A673 (cell line): ENCODE results near the gene AUNIP. TPM values are rescaled to one million over a fixed set of nuclear protein-coding genes. Genes with fewer than 3 reads are reported as not detected.

ENCODE experiments used
- BruUV-seq: library from RNA; stranded (reverse); fragments of 400-500 nt; replicated peaks from 2 replicates; lab custom pipeline; 2021; lab: Mats Ljungman, UMichigan
- CTCF ChIA-PET: fragments of 300-600 bp; sonication (Branson Sonifier 250); formaldehyde crosslinking; loops from one replicate; lab custom pipeline; 2022; ENCODE audit warnings: antibody characterized with exemption; lab: Charles Lee
- POLR2A ChIA-PET: fragments of 300-600 bp; sonication (Branson Sonifier 250); formaldehyde crosslinking; loops from one replicate; lab custom pipeline; 2022; ENCODE audit warnings: antibody characterized with exemption; ENCODE audit not compliant: low non-redundant PET; lab: Charles Lee
- DNase-seq: peaks from one replicate; pipeline ENCODE4 v3.0.0-alpha.2; 2015; ENCODE audit warnings: low spot score
- H3K27ac ChIP-seq: fragments of 200-600 bp; sonication (generic); 2 replicates; pipeline ENCODE4 v1.5.1; 2016; ENCODE audit warnings: mixed run types, low read depth, mild to moderate bottlenecking, mixed read lengths, antibody characterized with exemption, low read length; ENCODE audit not compliant: poor library complexity, severe bottlenecking
- H3K27me3 ChIP-seq: fragments of 200-600 bp; sonication (generic); replicated peaks from 2 replicates; pipeline ENCODE4 v1.6.1; 2017; ENCODE audit warnings: mixed run types, low read depth, mild to moderate bottlenecking, mixed read lengths, antibody characterized with exemption, low read length; ENCODE audit not compliant: insufficient read depth, poor library complexity
- H3K36me3 ChIP-seq: fragments of 200-600 bp; sonication (generic); 2 replicates; pipeline ENCODE4 v1.6.1; 2016; ENCODE audit warnings: mixed run types, mild to moderate bottlenecking, mixed read lengths, antibody characterized with exemption, low read length; ENCODE audit not compliant: insufficient read depth, poor library complexity, severe bottlenecking
- H3K4me1 ChIP-seq: fragments of 200-600 bp; sonication (generic); 2 replicates; pipeline ENCODE4 v1.6.1; 2017; ENCODE audit warnings: mixed run types, mild to moderate bottlenecking, mixed read lengths, antibody characterized with exemption, low read length; ENCODE audit not compliant: insufficient read depth, poor library complexity, severe bottlenecking
- H3K4me3 ChIP-seq: fragments of 200-600 bp; sonication (generic); 2 replicates; pipeline ENCODE4 v1.5.1; 2016; ENCODE audit warnings: low read depth, mixed run types, mild to moderate bottlenecking, mixed read lengths, low read length; ENCODE audit not compliant: poor library complexity, severe bottlenecking
- H3K9me3 ChIP-seq: fragments of 200-600 bp; sonication (generic); 2 replicates; pipeline ENCODE4 v1.6.1; 2016; ENCODE audit warnings: mixed run types, low read depth, mild to moderate bottlenecking, mixed read lengths, antibody characterized with exemption, low read length; ENCODE audit not compliant: poor library complexity, severe bottlenecking
- CTCF ChIP-seq: fragments of 300-800, 200-600 bp; sonication (generic); conservative IDR thresholded peaks from 2 replicates; pipeline ENCODE4 v1.5.1; 2017; ENCODE audit warnings: low read depth, mild to moderate bottlenecking, antibody characterized with exemption, low read length, moderate library complexity, mixed read lengths
- EZH2 ChIP-seq: fragments of 200-600 bp; sonication (generic); IDR thresholded peaks from 2 replicates; pipeline ENCODE4 v1.6.1; 2017; ENCODE audit warnings: borderline replicate concordance, low read depth, mild to moderate bottlenecking, mixed read lengths, antibody characterized with exemption, low read length; ENCODE audit not compliant: poor library complexity, severe bottlenecking
- intact Hi-C: fragments of 100-400 bp; cut with micrococcal nuclease; formaldehyde crosslinking; loops from one replicate; pipeline ENCODE4 v1.10.0; 2022; ENCODE audit not compliant: unreplicated experiment
- total RNA-seq: library from RNA; stranded (reverse); gene quantifications from 2 replicates; pipeline ENCODE4 v1.2.3, GENCODE V29; 2021

The AUNIP gene
- total RNA-seq, 1 experiment from 2014 or later = 18.9 TPM

GRCh38 chr1:25825605-25826004 lies 33.7 kb downstream of the AUNIP start:
- intact Hi-C loops = no loop called here
- Histone ChIP-seq H3K27ac (no peak overlapping the region), H3K27me3 (no peaks in the 10 kb centered on the region), H3K4me1 (no peaks in the 10 kb centered on the region), H3K9me3 (no peaks in the 10 kb centered on the region), H3K4me3 (no peak overlapping the region), H3K36me3 (peaks cover 38% of the 10 kb centered on the region)
- POLR2A ChIA-PET = no interaction called here
- no peak for DNase-seq
- TF ChIP-seq EZH2 (no peak), CTCF (no peak)
- CTCF ChIA-PET = no interaction called here
- BruUV-seq = no TSS peak

- DNase-seq = no peak
- ChIA-PET POLR2A (no interaction called here), CTCF (interaction anchor here (1.1 kb wide), 1 partner anchor 83 kb away, joined by 5 read pairs; no protein-coding TSS in a partner anchor)
- H3K36me3 ChIP-seq = peaks cover 2% of the 10 kb centered on the region
- no peak for TF ChIP-seq CTCF
- no peak for TF ChIP-seq EZH2
- H3K9me3 ChIP-seq = no peaks in the 10 kb centered on the region
- no peak overlapping the region for H3K4me3 ChIP-seq
- H3K27ac ChIP-seq = no peak overlapping the region
- H3K4me1 ChIP-seq = no peaks in the 10 kb centered on the region
- H3K27me3 ChIP-seq = no peaks in the 10 kb centered on the region
- intact Hi-C loops = no loop called here
- no TSS peak for BruUV-seq
Observed at GRCh38 chr1:25821630-25822091, 37.6 kb downstream of the AUNIP start.

GRCh38 chr1:25821112-25821476 lies 38.2 kb downstream of the AUNIP start:
- DNase-seq = no peak
- POLR2A ChIA-PET = no interaction called here

More at GRCh38 chr1:25821112-25821476, 38.2 kb downstream of the AUNIP start:
- Histone ChIP-seq H3K4me3 (peak overlapping the region; percentile 90), H3K27me3 (no peaks in the 10 kb centered on the region), H3K36me3 (no peaks in the 10 kb centered on the region), H3K27ac (peak overlapping the region; percentile 88), H3K9me3 (no peaks in the 10 kb centered on the region), H3K4me1 (no peaks in the 10 kb centered on the region)
- TF ChIP-seq CTCF = no peak
- no peak for TF ChIP-seq EZH2
- BruUV-seq = no TSS peak
- intact Hi-C loops = no loop called here
- CTCF ChIA-PET = interaction anchor here (1.1 kb wide), 1 partner anchor 83 kb away, joined by 5 read pairs; no protein-coding TSS in a partner anchor
